Cerebellar cortex (tissue), 1 donor: ENCODE measurements around the gene ZFAND3.
"Not testable (repeated sequence)": the region's sequence is repeated elsewhere in the genome, so short reads cannot be mapped to it uniquely, and the experiment has no call there.

ENCODE experiments used
- DNase-seq: peaks from one replicate; pipeline ENCODE4 v3.0.0-alpha.2; 2015; ENCODE audit warnings: low spot score

The ZFAND3 gene

GRCh38 chr6:37865504-37865903 lies 46.0 kb downstream of the ZFAND3 start:
- no peak for DNase-seq

GRCh38 chr6:37866590-37867507 lies 47.3 kb downstream of the ZFAND3 start:
- DNase-seq, result no peak

GRCh38 chr6:37867756-37868446 lies 48.4 kb downstream of the ZFAND3 start:
- DNase-seq, result no peak

GRCh38 chr6:37868447-37868825 lies 48.9 kb downstream of the ZFAND3 start:
- DNase-seq, result no peak

GRCh38 chr6:37871616-37872372 lies 52.3 kb downstream of the ZFAND3 start:
- no peak for DNase-seq

- DNase-seq, result no peak
Measured at GRCh38 chr6:37872373-37872745, 52.8 kb downstream of the ZFAND3 start.

GRCh38 chr6:37874726-37875125 lies 55.2 kb downstream of the ZFAND3 start:
- DNase-seq, result no peak

- DNase-seq, result no peak
Measured at GRCh38 chr6:37875561-37876309, 56.2 kb downstream of the ZFAND3 start.

- DNase-seq, result no peak
Measured at GRCh38 chr6:37876843-37877242, 57.3 kb downstream of the ZFAND3 start.

- no peak for DNase-seq
Measured at GRCh38 chr6:37877373-37878149, 58.0 kb downstream of the ZFAND3 start.

- DNase-seq, result no peak
Measured at GRCh38 chr6:37878150-37878710, 58.7 kb downstream of the ZFAND3 start.

GRCh38 chr6:37880602-37881001 lies 61.1 kb downstream of the ZFAND3 start:
- not testable (repeated sequence) for DNase-seq

GRCh38 chr6:37882292-37882691 lies 62.8 kb downstream of the ZFAND3 start:
- DNase-seq, result no peak

GRCh38 chr6:37882724-37883413 lies 63.3 kb downstream of the ZFAND3 start:
- DNase-seq, result no peak

GRCh38 chr6:37884548-37884947 lies 65.0 kb downstream of the ZFAND3 start:
- DNase-seq, result no peak

GRCh38 chr6:37889051-37889450 lies 69.5 kb downstream of the ZFAND3 start:
- no peak for DNase-seq

- DNase-seq, result no peak
Measured at GRCh38 chr6:37889486-37889885, 70.0 kb downstream of the ZFAND3 start.

- no peak for DNase-seq
Measured at GRCh38 chr6:37891072-37891471, 71.5 kb downstream of the ZFAND3 start.

GRCh38 chr6:37893257-37893656 lies 73.7 kb downstream of the ZFAND3 start:
- no peak for DNase-seq

GRCh38 chr6:37893734-37894133 lies 74.2 kb downstream of the ZFAND3 start:
- not testable (repeated sequence) for DNase-seq
